Ishikawa (cell line): ENCODE results near the gene CRYAB.

Source experiments
- CEBPB ChIP-seq: IDR thresholded peaks from 2 replicates; pipeline ENCODE4 v1.6.1; 2012
- CREB1 ChIP-seq: IDR thresholded peaks from 2 replicates; pipeline ENCODE4 v1.6.1; 2012; ENCODE audit warnings: low read depth
- EGR1 ChIP-seq: IDR thresholded peaks from 2 replicates; pipeline ENCODE4 v1.6.1; 2012
- EP300 ChIP-seq: IDR thresholded peaks from 2 replicates; pipeline ENCODE4 v1.6.1; 2012; ENCODE audit warnings: borderline replicate concordance
- FOXM1 ChIP-seq: IDR thresholded peaks from 2 replicates; pipeline ENCODE4 v1.6.1; 2012; ENCODE audit warnings: low read depth, borderline replicate concordance
- MAX ChIP-seq: IDR thresholded peaks from 2 replicates; pipeline ENCODE4 v1.6.1; 2012
- NFIC ChIP-seq: IDR thresholded peaks from 2 replicates; pipeline ENCODE4 v1.6.1; 2012
- RAD21 ChIP-seq: IDR thresholded peaks from 2 replicates; pipeline ENCODE4 v1.6.1; 2012; ENCODE audit warnings: low read depth
- REST ChIP-seq: IDR thresholded peaks from 2 replicates; pipeline ENCODE4 v1.6.1; 2012; ENCODE audit warnings: low read depth, mild to moderate bottlenecking
- TAF1 ChIP-seq: IDR thresholded peaks from 2 replicates; pipeline ENCODE4 v1.6.1; 2012; ENCODE audit warnings: low read depth, mild to moderate bottlenecking
- TCF12 ChIP-seq: IDR thresholded peaks from 2 replicates; pipeline ENCODE4 v1.6.1; 2012; ENCODE audit warnings: low read depth
- TEAD4 ChIP-seq: IDR thresholded peaks from 2 replicates; pipeline ENCODE4 v1.6.1; 2012
- USF1 ChIP-seq: IDR thresholded peaks from 2 replicates; pipeline ENCODE4 v1.6.1; 2012
- YY1 ChIP-seq: IDR thresholded peaks from 2 replicates; pipeline ENCODE4 v1.6.1; 2012; ENCODE audit warnings: low read depth
- ZBTB7A ChIP-seq: IDR thresholded peaks from 2 replicates; pipeline ENCODE4 v1.6.1; 2012; ENCODE audit warnings: low read depth

Gene CRYAB

GRCh38 chr11:111938687-111939160 is 27.2 kb upstream of the CRYAB start:
- TF ChIP-seq CREB1 (no peak), NFIC (no peak), USF1 (no peak), TEAD4 (no peak), EP300 (no peak), REST (no peak), MAX (no peak), YY1 (no peak)

- TF ChIP-seq EP300 = no peak
- no peak for TF ChIP-seq CEBPB
- no peak for TF ChIP-seq CREB1
- no peak for TF ChIP-seq REST
- TF ChIP-seq TAF1 = no peak
- TF ChIP-seq RAD21 = no peak
Observed at GRCh38 chr11:111937844-111938243, 26.3 kb upstream of the CRYAB start.

GRCh38 chr11:111937461-111937769 is 25.8 kb upstream of the CRYAB start:
- TF ChIP-seq ZBTB7A (peak; percentile 69), CEBPB (no peak)

- TF ChIP-seq CEBPB (no peak), TEAD4 (no peak), TAF1 (no peak), TCF12 (no peak), MAX (no peak), YY1 (no peak), FOXM1 (no peak), USF1 (no peak), CREB1 (no peak)
Observed at GRCh38 chr11:111936040-111936540, 24.5 kb upstream of the CRYAB start.

GRCh38 chr11:111935317-111936039 is 23.9 kb upstream of the CRYAB start:
- no peak for TF ChIP-seq CREB1

- TF ChIP-seq EGR1 (no peak), ZBTB7A (no peak), RAD21 (no peak), MAX (no peak), FOXM1 (no peak), TAF1 (no peak)
Observed at GRCh38 chr11:111934306-111934705, 22.7 kb upstream of the CRYAB start.

- TF ChIP-seq TAF1 = no peak
- TF ChIP-seq YY1 = no peak
- TF ChIP-seq EGR1 = no peak
- TF ChIP-seq CREB1 = no peak
- TF ChIP-seq NFIC = no peak
- no peak for TF ChIP-seq CEBPB
- no peak for TF ChIP-seq RAD21
- no peak for TF ChIP-seq MAX
- no peak for TF ChIP-seq REST
- no peak for TF ChIP-seq EP300
- no peak for TF ChIP-seq TEAD4
- TF ChIP-seq USF1 = no peak
- no peak for TF ChIP-seq FOXM1
Observed at GRCh38 chr11:111933872-111934271, 22.3 kb upstream of the CRYAB start.
